MM.1S (cell line): ENCODE data around the gene TSPAN9.

Source experiments
- CTCF ChIP-seq: fragments of 300-600 bp; sonication (generic); IDR thresholded peaks from 2 replicates; pipeline ENCODE4 v1.5.1; 2016; ENCODE audit warnings: antibody characterized with exemption, low read length, mixed read lengths
- EZH2 ChIP-seq: fragments of 300-600 bp; sonication (generic); optimal IDR thresholded peaks from 2 replicates; pipeline ENCODE3; 2017; ENCODE audit warnings: low read depth, mild to moderate bottlenecking, antibody characterized with exemption, low read length, mixed read lengths
- EZH2phosphoT487 ChIP-seq: fragments of 300-600 bp; sonication (generic); IDR thresholded peaks from 2 replicates; pipeline ENCODE4 v1.6.1; 2018; ENCODE audit warnings: antibody characterized with exemption, low read length

DNA sequence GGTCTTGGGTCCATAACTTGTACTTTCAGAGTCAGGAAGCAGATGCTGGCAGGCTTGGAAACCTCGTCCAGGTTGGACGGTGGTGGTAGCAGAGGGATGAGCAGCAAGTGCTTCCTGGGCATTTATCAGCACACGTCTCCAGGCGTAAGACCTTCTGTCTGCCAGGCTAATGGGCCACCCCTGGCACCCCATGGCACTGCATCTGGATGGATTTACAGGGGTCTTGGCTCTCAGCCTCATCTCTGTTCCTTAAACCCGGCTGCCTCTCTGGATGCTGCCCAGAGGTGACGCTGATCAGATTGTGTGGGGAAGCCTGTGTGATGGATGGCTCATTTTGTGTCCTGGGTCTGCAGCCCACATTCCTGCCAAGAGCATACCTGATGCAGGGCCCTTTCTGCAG, 145.1 kb downstream of the TSPAN9 start:
- no peak for TF ChIP-seq CTCF
- no peak for TF ChIP-seq EZH2
- TF ChIP-seq EZH2phosphoT487, result no peak
